ENCODE data around the gene SYNCRIP.
A peak's percentile ranks its signal among the peaks of the same experiment; 100 is the strongest.

Gene SYNCRIP

GRCh38 chr6:85677234-85677956, 34.7 kb upstream of the SYNCRIP start:
- peaks cover 5% of the 10 kb centered on the region for H3K4me1 ChIP-seq (ENCODE audit: control insufficient read depth, insufficient read depth, low read length)
- H3K9ac ChIP-seq (ENCODE audit: low read depth, low read length), result peak overlapping the region; percentile 100
- H3K36me3 ChIP-seq (ENCODE audit: control insufficient read depth, insufficient read depth, low read length), result peaks cover 15% of the 10 kb centered on the region
- no peaks in the 10 kb centered on the region for H3K9me3 ChIP-seq (ENCODE audit: control insufficient read depth, insufficient read depth, low read length)
- H3K4me3 ChIP-seq (ENCODE audit: low read depth, low read length), result peak overlapping the region; percentile 99
- H3K27me3 ChIP-seq (ENCODE audit: control insufficient read depth, insufficient read depth, low read length), result no peaks in the 10 kb centered on the region

GRCh38 chr6:85676086-85676729, 33.5 kb upstream of the SYNCRIP start:
- peak overlapping the region; percentile 99 for H3K4me3 ChIP-seq (ENCODE audit: low read depth, low read length)
- no peaks in the 10 kb centered on the region for H3K27me3 ChIP-seq (ENCODE audit: control insufficient read depth, insufficient read depth, low read length)
- H3K9me3 ChIP-seq (ENCODE audit: control insufficient read depth, insufficient read depth, low read length), result no peaks in the 10 kb centered on the region
- H3K36me3 ChIP-seq (ENCODE audit: control insufficient read depth, insufficient read depth, low read length), result peaks cover 15% of the 10 kb centered on the region
- H3K4me1 ChIP-seq (ENCODE audit: control insufficient read depth, insufficient read depth, low read length), result peaks cover 5% of the 10 kb centered on the region
- peak overlapping the region; percentile 100 for H3K9ac ChIP-seq (ENCODE audit: low read depth, low read length)

GRCh38 chr6:85675030-85675819, 32.5 kb upstream of the SYNCRIP start:
- Histone ChIP-seq H3K9me3 (ENCODE audit: control insufficient read depth, insufficient read depth, low read length) (no peaks in the 10 kb centered on the region), H3K27me3 (ENCODE audit: control insufficient read depth, insufficient read depth, low read length) (no peaks in the 10 kb centered on the region), H3K9ac (ENCODE audit: low read depth, low read length) (peak overlapping the region; percentile 100), H3K4me3 (ENCODE audit: low read depth, low read length) (peak overlapping the region; percentile 99), H3K36me3 (ENCODE audit: control insufficient read depth, insufficient read depth, low read length) (peaks cover 15% of the 10 kb centered on the region), H3K4me1 (ENCODE audit: control insufficient read depth, insufficient read depth, low read length) (peaks cover 10% of the 10 kb centered on the region)

GRCh38 chr6:85674604-85675003, 31.9 kb upstream of the SYNCRIP start:
- peak overlapping the region; percentile 99 for H3K4me3 ChIP-seq (ENCODE audit: low read depth, low read length)
- H3K9me3 ChIP-seq (ENCODE audit: control insufficient read depth, insufficient read depth, low read length), result no peaks in the 10 kb centered on the region
- H3K4me1 ChIP-seq (ENCODE audit: control insufficient read depth, insufficient read depth, low read length), result peaks cover 17% of the 10 kb centered on the region
- H3K36me3 ChIP-seq (ENCODE audit: control insufficient read depth, insufficient read depth, low read length), result peaks cover 15% of the 10 kb centered on the region
- no peaks in the 10 kb centered on the region for H3K27me3 ChIP-seq (ENCODE audit: control insufficient read depth, insufficient read depth, low read length)
- no peak overlapping the region for H3K9ac ChIP-seq (ENCODE audit: low read depth, low read length)

GRCh38 chr6:85673198-85674139, 30.8 kb upstream of the SYNCRIP start:
- no peaks in the 10 kb centered on the region for H3K9me3 ChIP-seq (ENCODE audit: control insufficient read depth, insufficient read depth, low read length)
- H3K9ac ChIP-seq (ENCODE audit: low read depth, low read length), result no peak overlapping the region
- H3K36me3 ChIP-seq (ENCODE audit: control insufficient read depth, insufficient read depth, low read length), result peaks cover 15% of the 10 kb centered on the region
- H3K27me3 ChIP-seq (ENCODE audit: control insufficient read depth, insufficient read depth, low read length), result no peaks in the 10 kb centered on the region
- H3K4me1 ChIP-seq (ENCODE audit: control insufficient read depth, insufficient read depth, low read length), result peaks cover 17% of the 10 kb centered on the region
- H3K4me3 ChIP-seq (ENCODE audit: low read depth, low read length), result no peak overlapping the region

- H3K9ac ChIP-seq (ENCODE audit: low read depth, low read length), result no peak overlapping the region
- no peaks in the 10 kb centered on the region for H3K9me3 ChIP-seq (ENCODE audit: control insufficient read depth, insufficient read depth, low read length)
- no peak overlapping the region for H3K4me3 ChIP-seq (ENCODE audit: low read depth, low read length)
- no peaks in the 10 kb centered on the region for H3K27me3 ChIP-seq (ENCODE audit: control insufficient read depth, insufficient read depth, low read length)
- H3K36me3 ChIP-seq (ENCODE audit: control insufficient read depth, insufficient read depth, low read length), result peaks cover 15% of the 10 kb centered on the region
- H3K4me1 ChIP-seq (ENCODE audit: control insufficient read depth, insufficient read depth, low read length), result peaks cover 17% of the 10 kb centered on the region
These were observed 29.9 kb upstream of the SYNCRIP start for GRCh38 chr6:85672623-85673022.

GRCh38 chr6:85672050-85672449, 29.4 kb upstream of the SYNCRIP start:
- Histone ChIP-seq H3K36me3 (ENCODE audit: control insufficient read depth, insufficient read depth, low read length) (peaks cover 15% of the 10 kb centered on the region), H3K4me1 (ENCODE audit: control insufficient read depth, insufficient read depth, low read length) (peaks cover 17% of the 10 kb centered on the region), H3K9ac (ENCODE audit: low read depth, low read length) (no peak overlapping the region), H3K9me3 (ENCODE audit: control insufficient read depth, insufficient read depth, low read length) (no peaks in the 10 kb centered on the region), H3K27me3 (ENCODE audit: control insufficient read depth, insufficient read depth, low read length) (no peaks in the 10 kb centered on the region), H3K4me3 (ENCODE audit: low read depth, low read length) (no peak overlapping the region)

GRCh38 chr6:85670573-85670972, 27.9 kb upstream of the SYNCRIP start:
- H3K9me3 ChIP-seq (ENCODE audit: control insufficient read depth, insufficient read depth, low read length), result no peaks in the 10 kb centered on the region
- H3K9ac ChIP-seq (ENCODE audit: low read depth, low read length), result no peak overlapping the region
- H3K4me3 ChIP-seq (ENCODE audit: low read depth, low read length), result no peak overlapping the region
- H3K27me3 ChIP-seq (ENCODE audit: control insufficient read depth, insufficient read depth, low read length), result no peaks in the 10 kb centered on the region
- peaks cover 8% of the 10 kb centered on the region for H3K36me3 ChIP-seq (ENCODE audit: control insufficient read depth, insufficient read depth, low read length)
- H3K4me1 ChIP-seq (ENCODE audit: control insufficient read depth, insufficient read depth, low read length), result peaks cover 17% of the 10 kb centered on the region

GRCh38 chr6:85669735-85670194, 27.1 kb upstream of the SYNCRIP start:
- Histone ChIP-seq H3K4me1 (ENCODE audit: control insufficient read depth, insufficient read depth, low read length) (peaks cover 12% of the 10 kb centered on the region), H3K36me3 (ENCODE audit: control insufficient read depth, insufficient read depth, low read length) (peaks cover 2% of the 10 kb centered on the region), H3K4me3 (ENCODE audit: low read depth, low read length) (no peak overlapping the region), H3K9ac (ENCODE audit: low read depth, low read length) (peak overlapping the region; percentile 47), H3K27me3 (ENCODE audit: control insufficient read depth, insufficient read depth, low read length) (no peaks in the 10 kb centered on the region), H3K9me3 (ENCODE audit: control insufficient read depth, insufficient read depth, low read length) (no peaks in the 10 kb centered on the region)

GRCh38 chr6:85662251-85662650, 19.6 kb upstream of the SYNCRIP start:
- H3K27me3 ChIP-seq (ENCODE audit: control insufficient read depth, insufficient read depth, low read length), result no peaks in the 10 kb centered on the region
- no peak overlapping the region for H3K9ac ChIP-seq (ENCODE audit: low read depth, low read length)
- H3K4me3 ChIP-seq (ENCODE audit: low read depth, low read length), result no peak overlapping the region

GRCh38 chr6:85660181-85660611, 17.5 kb upstream of the SYNCRIP start:
- no peaks in the 10 kb centered on the region for H3K9me3 ChIP-seq (ENCODE audit: control insufficient read depth, insufficient read depth, low read length)
- no peak overlapping the region for H3K9ac ChIP-seq (ENCODE audit: low read depth, low read length)
- no peak overlapping the region for H3K4me3 ChIP-seq (ENCODE audit: low read depth, low read length)
- H3K4me1 ChIP-seq (ENCODE audit: control insufficient read depth, insufficient read depth, low read length), result no peaks in the 10 kb centered on the region
- no peaks in the 10 kb centered on the region for H3K27me3 ChIP-seq (ENCODE audit: control insufficient read depth, insufficient read depth, low read length)
- no peaks in the 10 kb centered on the region for H3K36me3 ChIP-seq (ENCODE audit: control insufficient read depth, insufficient read depth, low read length)

More at GRCh38 chr6:85662251-85662650, 19.6 kb upstream of the SYNCRIP start:
- Histone ChIP-seq H3K4me1 (ENCODE audit: control insufficient read depth, insufficient read depth, low read length) (no peaks in the 10 kb centered on the region), H3K36me3 (ENCODE audit: control insufficient read depth, insufficient read depth, low read length) (no peaks in the 10 kb centered on the region), H3K9me3 (ENCODE audit: control insufficient read depth, insufficient read depth, low read length) (no peaks in the 10 kb centered on the region)

All from iPS-15b (cell line).